ENCODE results near the gene TSPAN18. TPM values are rescaled to one million over a fixed set of nuclear protein-coding genes. Genes with fewer than 3 reads are reported as not detected.

TSPAN18 gene
- total and polyA plus RNA-seq, 10 of the 15 experiments (the other 5 are each of a cell fraction or from before 2014, with no cell fraction given): 0.02 to 0.77 (median 0.13) TPM; not detected in 1

- intact Hi-C loops (cut with micrococcal nuclease; ENCODE audit: unreplicated experiment): loop anchor here (5.0 kb wide), 6 partner anchors 47 to 487 kb away; partner anchors contain the start of gene TSPAN18
- BruUV-seq (replicated peaks): no TSS peak
- ChIA-PET RAD21 (ENCODE audit: unreplicated experiment) (interaction anchor here (0.9 to 2.2 kb wide), 3 partner anchors 117 to 218 kb away, joined by 3 to 13 read pairs (median 4); no protein-coding TSS in a partner anchor), POLR2A (no interaction called here), CTCF (interaction anchor here (0.6 to 5.1 kb wide), 18 partner anchors 8 to 1334 kb away, joined by 3 to 38 read pairs (median 4); no protein-coding TSS in a partner anchor), SMC1A (ENCODE audit: uncharacterized antibody, unreplicated experiment) (interaction anchor here (0.8 to 1.7 kb wide), 8 partner anchors 15 to 217 kb away, joined by 3 to 4 read pairs (median 3); no protein-coding TSS in a partner anchor)
- FAIRE-seq: no peak
- ATAC-seq: no peak
- Histone ChIP-seq H2AFZ (ENCODE audit: control insufficient read depth, low read depth, low read length) (no peak overlapping the region), H3K27ac (ENCODE audit: control insufficient read depth, insufficient read depth) (no peak overlapping the region), H3K4me3 (no peak overlapping the region), H3K9ac (ENCODE audit: control insufficient read depth, insufficient read depth, low read length) (no peak overlapping the region), H3K4me2 (ENCODE audit: control insufficient read depth, insufficient read depth) (no peak overlapping the region), H3K9me3 (replicated peaks; ENCODE audit: control insufficient read depth, insufficient read depth, low read length) (no peaks in the 10 kb centered on the region), H3K79me2 (ENCODE audit: control insufficient read depth, insufficient read depth, low read length) (no peaks in the 10 kb centered on the region), H3K4me1 (ENCODE audit: control insufficient read depth, insufficient read depth, low read length) (no peaks in the 10 kb centered on the region), H3K36me3 (ENCODE audit: control insufficient read depth in 2 of 2, insufficient read depth in 2 of 2, low read length in 1 of 2) (no peaks in the 10 kb centered on the region), H4K20me1 (ENCODE audit: control insufficient read depth, insufficient read depth) (no peaks in the 10 kb centered on the region), H3K27me3 (replicated peaks in 1 of 2; ENCODE audit: control insufficient read depth in 2 of 2, insufficient read depth in 2 of 2, low read length in 1 of 2) (peaks cover 0 to 1% of the 10 kb centered on the region in 2 experiments; a peak in 1 of 4 replicates)
- TF ChIP-seq SMAD5 (IDR thresholded peaks at IDR 0.05; ENCODE audit: low read depth) (no peak), ZNF217 (IDR thresholded peaks at IDR 0.05) (no peak), PRDM15 (CRISPR knock-in tag; IDR thresholded peaks at IDR 0.05) (no peak), FOXM1 (IDR thresholded peaks at IDR 0.05; ENCODE audit: low read depth, low read length) (no peak), IKZF2 (IDR thresholded peaks at IDR 0.05) (no peak), TAF1 (IDR thresholded peaks at IDR 0.05; ENCODE audit: borderline replicate concordance, low read depth, low read length) (no peak), RB1 (IDR thresholded peaks at IDR 0.05; ENCODE audit: borderline replicate concordance) (no peak)
- in situ Hi-C loops (cut with MboI): loop anchor here (10.0 kb wide), 1 partner anchor 220 kb away; no protein-coding TSS in a partner anchor
- no peak for DNase-seq (ENCODE audit: low read depth, low spot score)
- 0% methylated on average over 4 of the region's 4 CpGs for WGBS (ENCODE audit: insufficient coverage, insufficient replicate concordance, low lambda C conversion rate, missing lambda C conversion rate)
Measured at GRCh38 chr11:44774731-44775130, 48.0 kb downstream of the TSPAN18 start.
